ENCODE measurements around the gene MFSD11.

GRCh38 chr17:76820039-76820438 lies 82.1 kb downstream of the MFSD11 start:
- TF ChIP-seq, protein P1, sequence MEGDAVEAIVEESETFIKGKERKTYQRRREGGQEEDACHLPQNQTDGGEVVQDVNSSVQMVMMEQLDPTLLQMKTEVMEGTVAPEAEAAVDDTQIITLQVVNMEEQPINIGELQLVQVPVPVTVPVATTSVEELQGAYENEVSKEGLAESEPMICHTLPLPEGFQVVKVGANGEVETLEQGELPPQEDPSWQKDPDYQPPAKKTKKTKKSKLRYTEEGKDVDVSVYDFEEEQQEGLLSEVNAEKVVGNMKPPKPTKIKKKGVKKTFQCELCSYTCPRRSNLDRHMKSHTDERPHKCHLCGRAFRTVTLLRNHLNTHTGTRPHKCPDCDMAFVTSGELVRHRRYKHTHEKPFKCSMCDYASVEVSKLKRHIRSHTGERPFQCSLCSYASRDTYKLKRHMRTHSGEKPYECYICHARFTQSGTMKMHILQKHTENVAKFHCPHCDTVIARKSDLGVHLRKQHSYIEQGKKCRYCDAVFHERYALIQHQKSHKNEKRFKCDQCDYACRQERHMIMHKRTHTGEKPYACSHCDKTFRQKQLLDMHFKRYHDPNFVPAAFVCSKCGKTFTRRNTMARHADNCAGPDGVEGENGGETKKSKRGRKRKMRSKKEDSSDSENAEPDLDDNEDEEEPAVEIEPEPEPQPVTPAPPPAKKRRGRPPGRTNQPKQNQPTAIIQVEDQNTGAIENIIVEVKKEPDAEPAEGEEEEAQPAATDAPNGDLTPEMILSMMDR (IDR thresholded peaks at IDR 0.05): no peak
- no peak for TF ChIP-seq POLR2A (IDR thresholded peaks at IDR 0.05)

Data from Peyer's patch (tissue), 4 donors.